GM19035 (cell line): ENCODE results near the gene ADCYAP1R1.

Experiments used
- ATAC-seq: cut with Tn5 transposase; IDR thresholded peaks from one replicate; pipeline ENCODE4 v1.9.1; 2021; ENCODE audit not compliant: unreplicated experiment

Gene ADCYAP1R1

DNA sequence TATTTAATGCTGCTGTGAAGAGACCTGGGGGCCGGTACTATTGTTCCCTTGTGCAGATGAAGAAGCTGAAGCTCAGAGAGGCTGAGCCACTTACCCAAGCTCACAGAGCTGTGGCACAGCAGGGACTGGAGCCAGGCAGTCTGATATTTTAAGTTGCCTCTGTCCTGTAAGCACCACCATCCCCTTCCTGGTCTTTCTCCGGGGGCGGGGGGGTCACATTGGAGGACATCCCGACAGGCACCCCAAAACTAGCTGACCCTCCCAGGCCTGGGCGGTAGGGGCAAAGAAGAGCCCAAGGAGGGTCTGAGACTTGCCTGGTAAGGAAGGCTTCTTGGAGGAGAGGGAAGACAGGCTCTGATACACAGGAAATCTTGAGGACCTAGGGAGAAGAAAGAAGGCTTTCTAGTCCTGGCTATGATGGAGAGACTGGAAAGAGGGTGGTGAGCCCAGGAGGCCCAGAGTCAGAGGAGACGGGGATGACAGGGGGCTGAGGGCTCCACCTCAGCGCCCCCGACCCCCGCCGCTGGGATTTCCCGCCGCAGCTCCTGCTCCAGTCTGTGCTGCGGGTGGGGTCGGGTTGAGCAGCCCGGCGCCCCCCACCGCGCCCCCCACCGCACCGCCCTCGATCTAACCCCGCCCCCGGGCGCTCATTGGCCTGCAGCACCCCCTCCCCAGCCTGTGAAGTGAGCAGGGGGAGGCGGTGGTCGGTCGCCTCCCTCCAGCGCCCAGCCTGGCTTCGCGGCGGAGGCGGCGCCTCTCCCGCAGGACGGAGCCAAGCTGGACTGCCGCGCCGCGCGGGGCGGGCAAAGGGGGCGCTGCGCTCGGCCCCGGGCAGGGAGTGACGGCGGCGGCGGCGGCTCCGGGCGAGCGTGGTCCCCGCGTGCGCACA is at the start of gene ADCYAP1R1:
Gene ADCYAP1R1, plus strand, starts transcription at position 711 of the 889 bp plus-strand sequence. CDS start 10,957 bp downstream, outside the sequence.
- no peak for ATAC-seq

- ATAC-seq = no peak
Observed at GRCh38 chr7:31003097-31003496, 49.0 kb upstream of the ADCYAP1R1 start.

- ATAC-seq = no peak
Observed at GRCh38 chr7:31003721-31004120, 48.4 kb upstream of the ADCYAP1R1 start.

GRCh38 chr7:31004393-31004792 is 47.7 kb upstream of the ADCYAP1R1 start:
- ATAC-seq = no peak

- ATAC-seq = no peak
Observed at GRCh38 chr7:31006857-31007256, 45.3 kb upstream of the ADCYAP1R1 start.

- no peak for ATAC-seq
Observed at GRCh38 chr7:31007634-31008033, 44.5 kb upstream of the ADCYAP1R1 start.

- no peak for ATAC-seq
Observed at GRCh38 chr7:31014826-31015225, 37.3 kb upstream of the ADCYAP1R1 start.

- no peak for ATAC-seq
Observed at GRCh38 chr7:31017032-31017675, 35.0 kb upstream of the ADCYAP1R1 start.

- no peak for ATAC-seq
Observed at GRCh38 chr7:31017721-31018120, 34.4 kb upstream of the ADCYAP1R1 start.

GRCh38 chr7:31019509-31019908 is 32.6 kb upstream of the ADCYAP1R1 start:
- no peak for ATAC-seq

GRCh38 chr7:31020161-31020560 is 31.9 kb upstream of the ADCYAP1R1 start:
- ATAC-seq = no peak

DNA sequence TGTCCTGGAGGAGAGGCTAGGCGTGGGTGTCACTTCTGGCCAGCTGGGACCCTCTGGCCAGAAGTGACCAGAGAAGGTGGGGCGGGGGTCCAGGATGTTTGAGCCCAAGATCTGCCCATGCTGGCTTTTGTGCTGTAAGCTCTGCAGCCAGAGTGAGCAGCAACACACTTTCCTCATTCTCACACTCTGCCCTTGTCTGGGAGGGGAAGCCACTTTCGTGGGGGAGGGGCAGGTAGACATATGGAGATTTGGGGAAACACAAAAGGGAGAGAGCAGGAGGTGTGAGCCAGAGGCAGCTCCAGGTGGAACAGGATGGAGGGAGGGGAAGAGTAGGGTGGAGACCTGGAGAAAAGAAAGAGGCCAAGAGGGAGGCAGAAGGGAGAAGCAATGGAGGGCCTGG is 31.5 kb upstream of the ADCYAP1R1 start:
- ATAC-seq = no peak

GRCh38 chr7:31022117-31022516 is 30.0 kb upstream of the ADCYAP1R1 start:
- no peak for ATAC-seq

DNA sequence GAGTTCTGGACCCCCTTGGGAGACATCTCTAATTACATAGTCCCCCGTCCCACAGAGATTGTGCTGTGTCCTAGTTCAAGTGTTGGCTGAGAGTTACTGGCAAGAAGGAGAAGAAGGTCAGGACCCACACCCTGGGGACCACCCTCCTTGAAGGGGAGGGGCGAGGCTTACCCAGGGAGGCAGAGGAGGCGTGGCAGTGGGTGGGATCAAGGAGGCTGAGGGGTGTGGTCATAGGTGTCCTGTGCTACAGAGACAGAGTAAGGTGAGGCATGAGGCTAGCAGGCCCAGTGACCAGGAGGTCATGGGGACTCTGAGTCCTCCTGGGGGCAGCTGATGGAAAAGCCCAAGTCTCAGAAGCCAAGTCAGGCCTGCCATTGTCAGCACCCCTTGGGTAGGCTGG is 29.4 kb upstream of the ADCYAP1R1 start:
- ATAC-seq = no peak

- ATAC-seq = no peak
Observed at GRCh38 chr7:31023877-31024276, 28.2 kb upstream of the ADCYAP1R1 start.

- ATAC-seq = no peak
Observed at GRCh38 chr7:31027161-31027965, 24.7 kb upstream of the ADCYAP1R1 start.

DNA sequence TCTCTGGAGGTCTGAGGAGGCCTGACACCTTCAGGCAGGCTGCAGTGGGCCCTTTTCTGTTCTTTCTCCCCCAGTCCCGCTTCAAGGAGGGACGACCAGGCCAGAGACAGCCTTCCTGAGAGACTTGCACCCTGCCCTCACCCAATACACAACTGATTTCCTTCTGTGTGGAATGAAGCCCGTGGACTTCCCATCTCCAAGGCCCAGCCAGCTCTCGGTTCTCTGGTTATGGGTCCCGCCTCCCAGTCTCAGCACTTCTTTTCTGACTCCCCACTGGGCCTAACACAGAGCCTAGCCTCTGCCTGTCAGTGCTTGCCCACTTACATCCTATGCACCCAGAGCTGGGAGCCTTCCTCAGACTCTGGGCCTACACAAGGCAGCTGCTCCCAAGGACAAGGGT is 24.1 kb upstream of the ADCYAP1R1 start:
- no peak for ATAC-seq

DNA sequence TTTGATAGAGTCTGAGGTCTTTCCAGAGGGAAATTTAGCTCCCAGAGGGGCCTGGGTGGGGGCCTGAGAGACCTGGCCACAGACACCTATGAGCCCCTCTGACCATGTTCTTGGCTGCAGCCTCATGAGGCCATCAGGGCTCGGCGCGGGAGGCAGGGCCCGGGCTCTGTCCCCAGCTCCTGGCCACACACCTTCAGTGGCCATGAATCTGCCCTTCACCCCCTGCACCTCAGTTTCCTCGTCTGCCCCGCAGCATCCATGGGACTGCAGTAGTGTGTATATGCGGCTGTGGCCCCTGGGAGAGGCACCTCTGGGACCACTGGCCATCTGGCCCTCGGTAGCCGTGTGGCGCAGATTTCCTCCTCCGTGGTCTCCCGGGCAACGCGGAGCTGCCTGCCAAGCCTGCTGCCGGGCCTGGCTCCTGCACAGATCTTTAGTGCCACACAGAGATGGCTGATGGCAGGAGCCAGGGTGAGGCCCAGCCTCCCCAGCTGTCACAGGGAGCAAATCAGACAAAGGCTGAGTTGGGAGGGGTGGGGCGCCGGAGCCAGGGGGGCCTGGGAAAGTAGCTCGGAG is 23.6 kb upstream of the ADCYAP1R1 start:
- ATAC-seq = no peak

GRCh38 chr7:31029251-31030042 is 22.7 kb upstream of the ADCYAP1R1 start:
- ATAC-seq = no peak

GRCh38 chr7:31033674-31034300 is 18.3 kb upstream of the ADCYAP1R1 start:
- ATAC-seq = no peak
